Endothelial cell of umbilical vein (primary cell): ENCODE measurements around the gene RIOK2. TPM values are rescaled to one million over a fixed set of nuclear protein-coding genes. Genes with fewer than 3 reads are reported as not detected.

Experiments used
- BruUV-seq: library from RNA; stranded (reverse); fragments of 400-500 nt; replicated peaks from 2 replicates; lab custom pipeline; 2021; lab: Mats Ljungman, UMichigan
- CTCF ChIA-PET: fragments of 300-600, 350-600 bp; sonication (Branson Sonifier 250); formaldehyde crosslinking; loops from one replicate; lab custom pipeline; 2021; ENCODE audit warnings: antibody characterized with exemption, inconsistent platforms; lab: Charles Lee
- POLR2A ChIA-PET: fragments of 300-600, 350-600 bp; sonication (Branson Sonifier 250); formaldehyde crosslinking; loops from one replicate; lab custom pipeline; 2021; ENCODE audit warnings: antibody characterized with exemption, inconsistent platforms; lab: Charles Lee
- DNase-seq: peaks from one replicate; pipeline ENCODE4 v3.0.0-alpha.2; 2011; ENCODE audit warnings: low read depth, low spot score
- FAIRE-seq: peaks from 2 replicates; lab custom pipeline; 2011; peaks lifted over from hg19 to GRCh38; lab: Jason Lieb, UNC
- H2AFZ ChIP-seq: 2 replicates; pipeline ENCODE4 v1.6.0; 2012; ENCODE audit warnings: low read depth, low read length, control low read depth, inconsistent platforms
- H3K27ac ChIP-seq: 2 replicates; pipeline ENCODE4 v1.5.1; 2011; ENCODE audit warnings: low read depth, mild to moderate bottlenecking, control low read depth, low read length, moderate library complexity; ENCODE audit not compliant: insufficient read depth
- H3K27me3 ChIP-seq, 2 experiments: 2 replicates each; pipeline versions ENCODE4 v1.6.0 to v1.6.1; 2011; ENCODE audit warnings: low read length in 2 of 2, mixed read lengths in 1 of 2; ENCODE audit not compliant: control insufficient read depth in 2 of 2, insufficient read depth in 2 of 2
- H3K36me3 ChIP-seq, 2 experiments: 2 replicates in 1 of 2; 3 replicates in 1 of 2; pipeline ENCODE4 v1.5.1; 2011; ENCODE audit warnings: low read length in 2 of 2, mild to moderate bottlenecking in 1 of 2, moderate library complexity in 1 of 2; ENCODE audit not compliant: control insufficient read depth in 2 of 2, insufficient read depth in 2 of 2; ENCODE audit errors: extremely low read depth in 1 of 2
- H3K4me1 ChIP-seq: 3 replicates; pipeline ENCODE4 v1.5.1; 2011; ENCODE audit warnings: mild to moderate bottlenecking, low read length; ENCODE audit not compliant: control insufficient read depth, insufficient read depth; ENCODE audit errors: extremely low read depth
- H3K4me2 ChIP-seq: 2 replicates; pipeline ENCODE4 v1.6.1; 2011; ENCODE audit warnings: low read length, control low read depth, mixed read lengths; ENCODE audit not compliant: insufficient read depth
- H3K4me3 ChIP-seq, 3 experiments: fragments of 200-600 bp in 1 of 3; sonication (generic), shearing (Covaris generic) in 1 of 3; replicated peaks in 1 of 3; 2 replicates each; pipeline ENCODE4 v1.5.1; 2011 to 2016; ENCODE audit warnings: control low read depth in 3 of 3, low read length in 3 of 3, mild to moderate bottlenecking in 2 of 3, inconsistent platforms in 1 of 3, low read depth in 1 of 3, moderate library complexity in 1 of 3; ENCODE audit not compliant: insufficient read depth in 1 of 3
- H3K79me2 ChIP-seq: 2 replicates; pipeline ENCODE4 v1.6.0; 2012; ENCODE audit warnings: low read length, inconsistent platforms; ENCODE audit not compliant: control insufficient read depth, insufficient read depth
- H3K9ac ChIP-seq: replicated peaks from 2 replicates; pipeline ENCODE3; 2011; ENCODE audit warnings: low read length, control low read depth; ENCODE audit not compliant: insufficient read depth; ENCODE audit errors: extremely low read depth
- H3K9me1 ChIP-seq: replicated peaks from 3 replicates; pipeline ENCODE4 v1.6.0; 2011; ENCODE audit warnings: mild to moderate bottlenecking, low read length; ENCODE audit not compliant: control insufficient read depth, insufficient read depth; ENCODE audit errors: extremely low read depth
- H3K9me3 ChIP-seq: replicated peaks from 2 replicates; pipeline ENCODE4 v1.5.1; 2012; ENCODE audit warnings: low read length, inconsistent platforms; ENCODE audit not compliant: control insufficient read depth, insufficient read depth
- H4K20me1 ChIP-seq: replicated peaks from 2 replicates; pipeline ENCODE3; 2011; ENCODE audit warnings: mild to moderate bottlenecking, low read length; ENCODE audit not compliant: control insufficient read depth, insufficient read depth; ENCODE audit errors: extremely low read depth
- EZH2 ChIP-seq: IDR thresholded peaks from 2 replicates; pipeline ENCODE4 v1.6.1; 2012; ENCODE audit warnings: borderline replicate concordance, low read depth, mild to moderate bottlenecking, moderate library complexity, low read length, inconsistent platforms; ENCODE audit not compliant: severe bottlenecking
- JUN ChIP-seq: IDR thresholded peaks from 2 replicates; pipeline ENCODE4 v1.6.1; 2011; ENCODE audit warnings: borderline replicate concordance, low read depth; ENCODE audit not compliant: insufficient read length, insufficient read depth
- MAX ChIP-seq: IDR thresholded peaks from 2 replicates; pipeline ENCODE4 v1.6.1; 2011; ENCODE audit not compliant: insufficient read depth, insufficient read length
- MYC ChIP-seq: IDR thresholded peaks from one replicate; pipeline ENCODE4 v1.6.1; 2011; ENCODE audit warnings: mild to moderate bottlenecking, low read depth, low read length
- POLR2A ChIP-seq: IDR thresholded peaks from 2 replicates; pipeline ENCODE4 v1.6.1; 2012; ENCODE audit warnings: low read depth, mild to moderate bottlenecking, control low read depth, low read length
- POLR2AphosphoS5 ChIP-seq: IDR thresholded peaks from 2 replicates; pipeline ENCODE4 v1.6.1; 2012; ENCODE audit warnings: low read depth, mild to moderate bottlenecking, control low read depth, low read length, moderate library complexity; ENCODE audit not compliant: insufficient read depth
- dilution Hi-C: fragments of 300-500 bp; cut with MboI; formaldehyde crosslinking; loops from one replicate; pipeline ENCODE4 v1.15.0; 2019; ENCODE audit warnings: low sequenced_read_pairs; ENCODE audit not compliant: extremely low pct_ligation_motif_present
- intact Hi-C: fragments of 100-400 bp; cut with micrococcal nuclease; formaldehyde crosslinking; loops from one replicate; pipeline ENCODE4 v1.10.0; 2022
- polyA plus RNA-seq, 4 experiments: library from polyadenylated mRNA; depleted of rRNA in 3 of 4; stranded (reverse) in 3 of 4; unstranded in 1 of 4; fragments of >200 nt; gene quantifications; 2 replicates each; pipeline versions ENCODE4 v1.2.1 to v1.2.3, GENCODE V29; 2011 to 2012; ENCODE audit warnings: missing spikeins in 1 of 4
- total RNA-seq: library from RNA; stranded (reverse); gene quantifications from 2 replicates; pipeline ENCODE4 v1.2.3, GENCODE V29; 2021
- TF ChIP-seq, protein P1 (sequence below), 2 donors: IDR thresholded peaks; 1 replicate in 1 of 2; 2 replicates in 1 of 2; pipeline ENCODE4 v1.5.1; 2011; ENCODE audit warnings: low read length in 2 of 2, mild to moderate bottlenecking in 2 of 2, moderate library complexity in 2 of 2, control low read depth in 1 of 2, inconsistent platforms in 1 of 2, low read depth in 1 of 2; ENCODE audit not compliant: insufficient read depth in 1 of 2; ENCODE audit errors: extremely low read depth in 1 of 2

The RIOK2 gene
- total and polyA plus RNA-seq, 2 donors (not counting 3 experiments of a cell fraction or from before 2014, with no cell fraction given), result 3.5 to 25.4 TPM

- no TSS peak for BruUV-seq
- intact Hi-C loops, result loop anchor here (5.0 kb wide), 1 partner anchor 1178 kb away; no protein-coding TSS in a partner anchor
- ChIA-PET POLR2A (no interaction called here), CTCF (interaction anchor here (3.2 kb wide), 1 partner anchor 305 kb away, joined by 140 read pairs; no protein-coding TSS in a partner anchor)
- Histone ChIP-seq H3K4me2 (no peak overlapping the region), H3K9ac (no peak overlapping the region), H4K20me1 (no peaks in the 10 kb centered on the region), H3K27ac (no peak overlapping the region), H3K4me3 (no peak overlapping the region), H3K27me3 (no peaks in the 10 kb centered on the region), H3K79me2 (no peaks in the 10 kb centered on the region), H3K9me1 (no peaks in the 10 kb centered on the region), H3K36me3 (no peaks in the 10 kb centered on the region), H2AFZ (no peak overlapping the region), H3K9me3 (no peaks in the 10 kb centered on the region), H3K4me1 (peaks cover 6% of the 10 kb centered on the region)
- no peak for FAIRE-seq
- TF ChIP-seq MYC (no peak), POLR2AphosphoS5 (no peak), MAX (no peak)
- TF ChIP-seq, protein P1, sequence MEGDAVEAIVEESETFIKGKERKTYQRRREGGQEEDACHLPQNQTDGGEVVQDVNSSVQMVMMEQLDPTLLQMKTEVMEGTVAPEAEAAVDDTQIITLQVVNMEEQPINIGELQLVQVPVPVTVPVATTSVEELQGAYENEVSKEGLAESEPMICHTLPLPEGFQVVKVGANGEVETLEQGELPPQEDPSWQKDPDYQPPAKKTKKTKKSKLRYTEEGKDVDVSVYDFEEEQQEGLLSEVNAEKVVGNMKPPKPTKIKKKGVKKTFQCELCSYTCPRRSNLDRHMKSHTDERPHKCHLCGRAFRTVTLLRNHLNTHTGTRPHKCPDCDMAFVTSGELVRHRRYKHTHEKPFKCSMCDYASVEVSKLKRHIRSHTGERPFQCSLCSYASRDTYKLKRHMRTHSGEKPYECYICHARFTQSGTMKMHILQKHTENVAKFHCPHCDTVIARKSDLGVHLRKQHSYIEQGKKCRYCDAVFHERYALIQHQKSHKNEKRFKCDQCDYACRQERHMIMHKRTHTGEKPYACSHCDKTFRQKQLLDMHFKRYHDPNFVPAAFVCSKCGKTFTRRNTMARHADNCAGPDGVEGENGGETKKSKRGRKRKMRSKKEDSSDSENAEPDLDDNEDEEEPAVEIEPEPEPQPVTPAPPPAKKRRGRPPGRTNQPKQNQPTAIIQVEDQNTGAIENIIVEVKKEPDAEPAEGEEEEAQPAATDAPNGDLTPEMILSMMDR (IDR thresholded peaks at IDR 0.05; ENCODE audit: extremely low read depth in 1 of 2, insufficient read depth in 1 of 2, low read depth in 1 of 2, low read length in 2 of 2), result no peak
- dilution Hi-C loops, result no loop called here
- no peak for DNase-seq
Observed at GRCh38 chr5:97229196-97229595, 46.1 kb upstream of the RIOK2 start.

DNA sequence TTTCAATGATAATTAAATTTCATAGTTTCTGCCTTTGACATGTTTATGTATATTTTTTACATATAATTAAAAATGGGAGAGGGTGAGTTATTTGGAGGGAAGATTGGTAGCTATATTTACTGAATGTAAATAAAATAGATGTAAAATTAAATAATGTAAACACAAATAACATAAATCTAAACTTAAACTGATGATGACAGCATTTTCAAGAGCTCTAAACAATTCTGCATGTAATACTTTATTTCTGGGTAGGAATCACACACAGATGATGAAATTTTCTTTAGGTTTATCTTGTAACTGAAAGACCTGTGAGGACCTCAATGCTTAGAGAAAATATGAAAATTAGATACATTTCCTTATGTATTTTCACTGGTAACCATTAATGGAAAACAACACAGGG is 42.2 kb upstream of the RIOK2 start:
- CTCF ChIA-PET, result no interaction called here
- no peaks in the 10 kb centered on the region for H3K27me3 ChIP-seq

More for the DNA sequence above, 42.2 kb upstream of the RIOK2 start:
- BruUV-seq, result no TSS peak
- TF ChIP-seq JUN (no peak), POLR2A (no peak), MAX (no peak), EZH2 (no peak)
- Histone ChIP-seq H3K27ac (no peak overlapping the region), H3K4me1 (peaks cover 6% of the 10 kb centered on the region), H3K79me2 (no peaks in the 10 kb centered on the region), H3K4me2 (no peak overlapping the region), H4K20me1 (no peaks in the 10 kb centered on the region), H3K9ac (no peak overlapping the region), H3K9me1 (no peaks in the 10 kb centered on the region), H3K36me3 (no peaks in the 10 kb centered on the region), H2AFZ (no peak overlapping the region), H3K9me3 (no peaks in the 10 kb centered on the region), H3K4me3 (no peak overlapping the region)
- DNase-seq (no peak), FAIRE-seq (no peak)
- dilution Hi-C loops, result no loop called here
- intact Hi-C loops, result loop anchor here (5.0 kb wide), 1 partner anchor 1182 kb away; no protein-coding TSS in a partner anchor
- POLR2A ChIA-PET, result no interaction called here
